Measurements from ENCODE around the gene METTL23.

DNA sequence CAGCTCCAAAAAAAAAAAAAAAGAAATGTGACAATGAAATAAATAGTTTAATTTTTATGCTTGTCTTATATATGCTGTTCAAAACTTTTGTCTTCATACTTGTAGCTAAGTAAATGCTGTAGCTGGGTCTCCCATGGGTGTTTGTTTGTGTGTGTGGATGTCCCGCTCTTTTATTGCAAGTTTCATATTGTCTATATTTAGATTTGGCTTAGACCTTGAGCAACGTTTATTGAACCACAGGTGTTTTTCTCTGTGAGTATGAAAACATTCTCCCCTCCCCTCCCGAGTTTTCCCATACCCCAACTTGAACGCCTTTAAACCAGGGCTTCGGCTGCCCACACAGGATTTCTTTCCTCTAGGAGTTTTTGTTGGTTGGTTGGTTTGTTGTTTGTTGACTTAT, 56.5 kb downstream of the METTL23 start:
- TF ChIP-seq EZH2 (optimal IDR thresholded peaks at IDR 0.05; ENCODE audit: low read depth, low read length): no peak
- TF ChIP-seq, protein P1, sequence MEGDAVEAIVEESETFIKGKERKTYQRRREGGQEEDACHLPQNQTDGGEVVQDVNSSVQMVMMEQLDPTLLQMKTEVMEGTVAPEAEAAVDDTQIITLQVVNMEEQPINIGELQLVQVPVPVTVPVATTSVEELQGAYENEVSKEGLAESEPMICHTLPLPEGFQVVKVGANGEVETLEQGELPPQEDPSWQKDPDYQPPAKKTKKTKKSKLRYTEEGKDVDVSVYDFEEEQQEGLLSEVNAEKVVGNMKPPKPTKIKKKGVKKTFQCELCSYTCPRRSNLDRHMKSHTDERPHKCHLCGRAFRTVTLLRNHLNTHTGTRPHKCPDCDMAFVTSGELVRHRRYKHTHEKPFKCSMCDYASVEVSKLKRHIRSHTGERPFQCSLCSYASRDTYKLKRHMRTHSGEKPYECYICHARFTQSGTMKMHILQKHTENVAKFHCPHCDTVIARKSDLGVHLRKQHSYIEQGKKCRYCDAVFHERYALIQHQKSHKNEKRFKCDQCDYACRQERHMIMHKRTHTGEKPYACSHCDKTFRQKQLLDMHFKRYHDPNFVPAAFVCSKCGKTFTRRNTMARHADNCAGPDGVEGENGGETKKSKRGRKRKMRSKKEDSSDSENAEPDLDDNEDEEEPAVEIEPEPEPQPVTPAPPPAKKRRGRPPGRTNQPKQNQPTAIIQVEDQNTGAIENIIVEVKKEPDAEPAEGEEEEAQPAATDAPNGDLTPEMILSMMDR (IDR thresholded peaks at IDR 0.05; ENCODE audit: low read length): no peak

Data from MM.1S (cell line).